ENCODE data around the gene TBC1D14.

TBC1D14 gene

DNA sequence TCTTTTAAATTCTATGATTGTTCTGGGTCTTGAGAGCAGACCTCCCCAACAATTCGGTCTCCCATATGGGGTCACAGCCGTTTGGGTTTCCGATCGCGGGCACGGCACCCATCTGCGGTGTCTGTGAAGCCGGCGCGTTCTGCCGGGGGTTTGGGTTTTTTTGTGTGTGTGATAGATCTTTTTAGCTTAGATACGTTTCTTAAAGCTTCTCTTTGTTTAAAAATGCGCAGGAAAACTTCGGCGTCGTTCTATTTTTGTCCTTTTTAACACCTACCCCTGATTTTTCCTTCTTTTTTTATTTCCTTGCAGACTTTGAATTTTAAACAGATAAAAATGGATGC lies 34.2 kb downstream of the TBC1D14 start:
- in situ Hi-C loops (cut with MboI; ENCODE audit: low sequenced_read_pairs), result loop anchor here (25.0 kb wide), 1 partner anchor 1268 kb away; no protein-coding TSS in a partner anchor

DNA sequence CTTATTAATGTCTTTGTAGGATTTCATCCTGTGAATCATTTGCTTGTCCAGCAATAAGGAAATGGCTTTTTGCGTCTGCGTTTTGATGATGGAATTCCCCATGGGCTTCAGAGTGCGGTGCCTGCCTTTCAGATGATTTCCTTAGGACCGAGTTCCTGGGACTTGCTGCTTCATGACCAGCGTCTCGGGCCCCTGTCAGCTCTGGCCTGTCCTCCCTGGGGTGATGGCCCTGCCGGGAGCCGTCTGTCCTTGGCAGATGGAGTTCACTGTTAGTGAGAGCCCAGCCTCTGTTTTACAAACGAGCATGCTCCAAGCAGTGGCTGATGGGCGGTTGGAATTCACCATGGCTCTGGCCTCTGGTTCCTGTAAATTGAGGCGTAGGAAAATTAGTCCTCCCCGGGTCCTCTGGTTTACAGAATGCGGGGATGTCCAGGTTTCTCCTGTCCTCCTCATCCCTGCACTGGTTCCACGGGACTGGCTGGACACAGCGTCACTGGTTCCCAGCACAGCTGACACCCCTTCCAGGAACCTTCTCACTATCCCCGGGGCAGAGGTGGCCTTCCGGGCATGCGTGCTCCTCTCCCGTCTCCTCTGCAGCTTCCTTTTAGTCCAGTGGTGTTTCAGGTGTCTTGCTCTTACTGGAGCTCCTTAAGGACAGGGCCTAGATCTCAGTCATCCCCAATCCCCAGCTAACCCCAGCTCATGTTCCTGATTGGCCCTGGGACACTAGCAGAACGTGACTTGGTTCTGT lies 34.9 kb downstream of the TBC1D14 start:
- in situ Hi-C loops (cut with MboI; ENCODE audit: low sequenced_read_pairs), result loop anchor here (25.0 kb wide), 1 partner anchor 1268 kb away; no protein-coding TSS in a partner anchor

DNA sequence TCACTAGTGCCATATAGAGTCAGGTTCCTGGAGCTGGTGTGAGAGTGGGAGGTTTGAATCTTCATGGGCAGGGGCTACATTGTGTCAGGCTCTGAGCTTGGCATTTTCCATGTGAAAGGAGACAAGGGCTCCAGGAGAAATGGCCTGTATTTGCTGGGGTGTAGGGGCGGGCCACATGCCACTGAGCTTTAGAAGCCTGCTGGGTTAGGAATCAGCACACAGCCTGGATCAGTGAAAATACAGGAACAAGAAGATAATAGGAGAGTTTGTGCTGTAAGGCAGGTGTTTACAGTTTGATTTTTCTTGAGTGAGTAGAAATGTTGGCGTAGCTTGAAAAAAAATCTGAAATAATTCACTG lies 35.4 kb downstream of the TBC1D14 start:
- in situ Hi-C loops (cut with MboI; ENCODE audit: low sequenced_read_pairs), result loop anchor here (25.0 kb wide), 1 partner anchor 1267 kb away; no protein-coding TSS in a partner anchor

DNA sequence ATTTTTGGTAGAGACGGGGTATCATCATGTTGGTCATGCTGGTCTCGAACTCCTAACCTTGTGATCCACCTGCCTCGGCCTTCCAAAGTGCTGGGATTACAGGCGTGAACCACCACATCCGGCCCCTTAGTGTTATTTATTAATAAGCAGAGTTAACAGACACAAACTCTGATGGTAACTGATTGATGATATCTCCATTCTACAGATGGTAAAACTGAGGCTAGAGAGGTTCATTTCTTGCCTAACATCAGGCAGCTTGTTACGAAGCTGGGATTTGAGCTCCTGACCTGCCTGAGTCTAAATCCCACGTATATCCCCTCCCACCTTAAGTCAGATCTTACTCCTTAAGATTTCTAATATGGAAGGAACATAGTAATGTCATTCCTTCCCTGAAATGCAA lies 36.9 kb downstream of the TBC1D14 start:
- in situ Hi-C loops (cut with MboI; ENCODE audit: low sequenced_read_pairs), result loop anchor here (25.0 kb wide), 1 partner anchor 1266 kb away; no protein-coding TSS in a partner anchor

DNA sequence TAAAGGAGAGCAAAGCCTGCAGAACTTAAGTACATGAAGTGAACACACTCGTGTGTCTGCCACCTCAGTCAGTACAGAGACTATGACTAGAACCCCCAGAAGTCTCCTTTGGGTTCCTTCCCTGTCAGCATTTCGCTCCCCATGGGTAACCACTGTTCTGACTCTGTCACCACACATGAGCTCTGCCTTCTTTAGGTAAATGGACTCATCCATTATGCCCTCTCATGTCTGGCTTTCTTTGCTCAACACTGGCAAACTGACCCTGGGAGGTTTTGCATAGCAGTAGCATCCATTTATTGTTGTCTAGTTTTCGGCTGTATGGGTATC lies 38.5 kb downstream of the TBC1D14 start:
- in situ Hi-C loops (cut with MboI; ENCODE audit: low sequenced_read_pairs), result loop anchor here (25.0 kb wide), 1 partner anchor 1264 kb away; no protein-coding TSS in a partner anchor

DNA sequence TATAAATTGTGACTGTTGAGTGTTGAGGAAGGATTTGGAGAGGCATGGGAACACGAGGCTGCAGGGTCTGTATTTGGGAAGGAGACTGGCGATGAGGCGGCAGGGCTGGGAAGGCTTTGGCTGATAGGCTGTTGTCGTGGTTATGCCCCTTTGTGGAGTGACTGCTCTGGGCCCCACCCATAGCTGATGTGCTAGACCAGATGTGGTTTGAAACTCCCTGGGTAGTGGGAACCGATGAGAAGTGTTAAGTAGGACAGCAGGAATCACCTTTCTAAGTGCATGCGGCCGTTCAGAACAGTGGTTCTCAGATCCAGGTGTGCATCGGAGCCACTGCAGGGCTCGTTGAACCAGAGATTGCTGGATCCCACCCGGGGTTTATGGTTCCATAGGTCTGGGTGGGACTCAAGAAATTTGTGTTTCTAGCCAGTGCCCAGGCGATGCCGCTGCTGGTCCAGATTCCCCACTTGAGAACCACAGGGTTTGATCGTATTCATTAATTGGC lies 42.3 kb downstream of the TBC1D14 start:
- in situ Hi-C loops (cut with MboI; ENCODE audit: low sequenced_read_pairs), result no loop called here

DNA sequence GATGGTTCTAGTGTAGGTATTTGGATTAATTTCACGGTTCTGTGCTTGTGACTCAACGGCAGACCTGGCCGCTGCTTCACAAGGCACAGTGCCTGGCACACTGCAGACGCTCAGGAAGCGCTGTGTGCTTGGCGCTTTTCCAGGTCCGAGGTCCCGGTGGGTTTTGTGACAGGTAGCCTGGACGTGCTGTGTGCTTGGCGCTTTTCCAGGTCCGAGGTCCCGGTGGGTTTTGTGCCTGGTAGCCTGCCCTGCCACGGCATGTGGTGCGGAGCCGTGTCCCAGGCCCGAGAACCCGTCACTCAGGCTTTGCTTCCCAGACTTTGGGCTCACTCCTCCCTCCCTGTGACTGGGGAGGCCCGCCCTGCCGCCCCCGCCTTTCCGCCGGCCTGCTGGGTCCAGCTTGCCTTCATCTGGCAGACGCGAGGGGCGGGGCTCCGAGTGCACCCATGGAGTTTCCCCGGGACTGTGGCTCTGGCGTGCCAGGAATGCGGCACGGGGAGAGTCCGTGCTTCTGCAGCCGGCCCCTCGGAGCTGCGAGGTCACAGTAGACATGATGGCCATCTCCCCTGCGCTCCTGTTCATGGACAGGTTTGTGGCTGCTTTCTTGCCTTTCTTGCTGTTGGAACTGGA lies 44.2 kb downstream of the TBC1D14 start:
- in situ Hi-C loops (cut with MboI; ENCODE audit: low sequenced_read_pairs), result no loop called here

DNA sequence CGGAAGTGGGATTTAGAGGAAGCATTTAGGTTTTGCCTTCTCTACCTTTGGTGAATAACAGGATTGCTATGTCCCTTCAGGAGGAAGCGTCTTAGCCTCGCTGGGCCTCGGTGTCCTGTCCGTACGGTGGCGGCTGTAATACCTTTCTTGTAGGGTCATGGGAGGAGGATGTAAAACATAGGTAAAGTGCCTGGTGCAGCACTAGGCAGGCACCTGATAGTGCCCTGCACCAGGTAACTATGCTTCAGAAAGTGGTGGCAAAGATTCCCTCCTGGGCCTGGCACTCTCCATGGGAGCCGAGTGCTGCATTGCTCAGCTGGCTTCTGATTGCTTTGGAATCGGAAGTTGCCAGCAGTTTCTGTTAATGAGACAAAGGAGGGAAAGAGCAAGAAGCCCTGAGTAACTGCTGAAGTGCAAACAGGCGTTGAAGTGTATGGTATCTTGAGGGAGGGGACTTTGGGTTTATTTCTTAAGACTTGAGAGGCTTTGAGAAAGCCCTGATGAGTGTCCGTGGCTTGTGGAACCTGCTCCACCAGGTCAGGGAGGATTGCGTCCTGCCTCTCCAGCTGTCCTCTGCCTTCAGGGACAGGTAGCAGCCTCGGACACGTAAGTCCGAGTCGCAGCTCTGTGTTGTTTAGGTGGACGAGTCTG lies 45.8 kb downstream of the TBC1D14 start:
- in situ Hi-C loops (cut with MboI; ENCODE audit: low sequenced_read_pairs), result no loop called here

DNA sequence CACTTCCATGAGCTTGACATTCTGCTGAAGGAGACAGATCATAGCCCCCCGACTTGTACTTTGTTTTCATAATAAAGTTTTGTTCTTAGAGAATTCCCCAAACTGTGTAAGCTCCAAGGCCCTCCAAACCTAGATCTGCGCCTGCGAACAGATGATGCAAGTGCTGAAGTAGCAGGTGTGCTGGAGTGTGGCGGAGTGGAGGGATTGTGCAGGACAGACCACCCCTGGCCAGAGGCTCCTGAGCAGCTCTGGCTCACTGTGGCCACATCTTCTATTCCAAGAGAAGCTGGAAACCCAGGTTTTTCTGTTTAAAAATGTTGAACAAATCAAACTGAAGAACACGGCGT lies 46.4 kb downstream of the TBC1D14 start:
- in situ Hi-C loops (cut with MboI; ENCODE audit: low sequenced_read_pairs), result no loop called here

DNA sequence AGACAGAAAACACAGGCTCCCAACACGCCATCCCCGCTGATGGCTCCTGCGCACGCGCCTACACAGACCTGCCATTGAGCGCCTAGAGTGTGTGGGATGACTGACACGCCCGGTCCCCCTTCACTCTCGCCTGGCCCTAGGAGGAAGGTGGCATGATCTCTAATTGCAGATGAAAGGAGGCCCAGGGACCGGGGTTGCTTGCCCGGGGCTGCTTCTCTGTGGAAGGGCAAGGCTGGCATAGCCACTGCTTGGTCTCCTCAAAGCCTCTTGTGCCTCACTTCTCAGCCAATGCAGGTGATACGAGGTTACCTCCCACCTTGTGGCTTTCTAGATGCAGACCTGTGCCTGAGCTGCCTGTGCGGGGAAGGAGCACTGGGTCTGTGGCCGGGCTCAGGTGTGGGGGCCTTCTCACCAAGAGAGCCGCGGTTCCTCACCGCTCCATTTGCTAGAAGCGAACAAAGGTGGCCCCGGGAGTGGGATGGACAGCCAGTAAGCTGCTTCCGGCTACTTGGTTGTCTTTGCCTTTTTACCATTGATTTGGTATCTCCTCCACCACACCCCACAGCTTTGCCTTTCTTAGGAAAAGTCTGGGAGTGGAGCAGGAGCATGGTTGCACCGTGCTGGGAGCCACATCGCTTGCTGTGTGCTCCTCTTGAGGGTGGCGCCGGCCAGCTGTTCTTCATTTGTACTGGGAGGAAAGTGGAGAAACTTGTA lies 47.0 kb downstream of the TBC1D14 start:
- in situ Hi-C loops (cut with MboI; ENCODE audit: low sequenced_read_pairs), result no loop called here

DNA sequence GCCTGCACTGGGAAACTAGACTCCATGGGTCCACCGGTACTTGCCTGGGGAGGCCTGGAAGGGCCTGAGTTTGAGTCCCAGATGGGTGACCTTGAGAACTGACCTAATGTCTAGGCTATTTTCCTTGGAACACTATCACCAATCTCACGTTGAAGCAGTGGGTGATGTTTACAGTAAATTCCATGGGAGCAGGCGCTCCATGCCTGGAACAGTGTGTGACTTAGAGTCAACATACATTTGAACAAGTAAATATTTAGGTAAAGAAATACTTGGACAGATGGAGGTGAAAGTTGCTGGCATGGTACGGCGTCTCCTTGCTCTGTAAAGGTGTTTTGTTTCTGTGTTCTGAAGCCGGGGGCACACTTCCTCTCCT lies 47.5 kb downstream of the TBC1D14 start:
- in situ Hi-C loops (cut with MboI; ENCODE audit: low sequenced_read_pairs), result no loop called here

DNA sequence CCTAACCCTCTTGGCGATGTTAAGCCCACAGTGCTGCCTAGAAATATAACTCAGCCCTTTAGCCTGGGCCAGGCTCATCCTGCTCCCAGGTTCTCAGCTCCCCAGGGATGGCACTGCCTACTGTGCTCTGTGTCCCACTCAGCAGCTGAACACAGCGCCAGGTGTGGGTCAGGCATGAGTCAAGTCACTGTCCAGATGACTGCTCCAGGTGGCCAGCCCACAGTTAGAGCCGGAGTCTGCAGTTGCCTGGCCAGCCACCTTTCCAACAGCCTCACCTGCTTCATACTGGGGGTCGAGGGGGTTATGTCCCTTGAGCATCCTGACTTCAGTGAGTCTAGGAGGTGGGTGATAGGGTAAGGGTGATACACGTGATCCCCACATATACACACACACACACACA lies 48.4 kb downstream of the TBC1D14 start:
- in situ Hi-C loops (cut with MboI; ENCODE audit: low sequenced_read_pairs), result no loop called here

DNA sequence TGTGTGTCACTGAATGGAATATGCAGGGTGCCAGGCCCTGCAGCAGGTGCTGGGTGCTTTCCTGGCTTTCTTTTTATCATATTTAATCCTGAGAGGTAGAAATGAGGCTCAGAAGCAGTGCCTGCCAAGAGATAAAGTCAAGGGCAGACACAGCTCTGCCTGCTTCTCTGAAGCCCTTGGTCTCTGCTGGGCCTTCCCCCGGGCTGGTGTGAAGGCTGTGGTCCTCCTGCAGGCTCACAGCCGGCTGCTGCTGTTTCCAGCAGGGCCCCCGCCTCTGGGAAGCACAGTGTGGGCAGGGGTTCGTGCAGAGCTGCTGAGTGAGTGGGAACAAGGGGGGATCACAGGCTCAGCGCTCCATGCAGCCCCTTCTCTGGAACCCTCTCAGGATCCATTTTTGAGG lies 49.6 kb downstream of the TBC1D14 start:
- in situ Hi-C loops (cut with MboI; ENCODE audit: low sequenced_read_pairs), result no loop called here

DNA sequence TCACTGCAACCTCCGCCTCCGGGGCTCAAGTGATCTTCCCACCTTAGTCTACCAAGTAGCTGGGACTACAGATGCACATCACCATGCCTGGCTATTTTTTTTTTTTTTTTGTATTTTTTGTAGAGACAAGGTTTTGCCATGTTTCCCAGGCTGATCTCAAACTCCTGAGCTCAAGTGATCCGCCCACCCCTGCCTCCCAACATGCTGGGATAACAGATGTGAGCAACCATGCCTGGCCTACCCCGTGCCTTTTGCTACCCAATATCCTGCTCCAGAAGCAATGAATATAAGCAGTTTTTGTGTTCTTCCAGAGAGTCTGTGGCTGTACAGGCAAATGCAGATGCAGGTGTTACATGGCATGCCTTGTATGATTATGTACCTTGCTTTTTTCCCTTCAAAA lies 50.5 kb downstream of the TBC1D14 start:
- in situ Hi-C loops (cut with MboI; ENCODE audit: low sequenced_read_pairs), result no loop called here

DNA sequence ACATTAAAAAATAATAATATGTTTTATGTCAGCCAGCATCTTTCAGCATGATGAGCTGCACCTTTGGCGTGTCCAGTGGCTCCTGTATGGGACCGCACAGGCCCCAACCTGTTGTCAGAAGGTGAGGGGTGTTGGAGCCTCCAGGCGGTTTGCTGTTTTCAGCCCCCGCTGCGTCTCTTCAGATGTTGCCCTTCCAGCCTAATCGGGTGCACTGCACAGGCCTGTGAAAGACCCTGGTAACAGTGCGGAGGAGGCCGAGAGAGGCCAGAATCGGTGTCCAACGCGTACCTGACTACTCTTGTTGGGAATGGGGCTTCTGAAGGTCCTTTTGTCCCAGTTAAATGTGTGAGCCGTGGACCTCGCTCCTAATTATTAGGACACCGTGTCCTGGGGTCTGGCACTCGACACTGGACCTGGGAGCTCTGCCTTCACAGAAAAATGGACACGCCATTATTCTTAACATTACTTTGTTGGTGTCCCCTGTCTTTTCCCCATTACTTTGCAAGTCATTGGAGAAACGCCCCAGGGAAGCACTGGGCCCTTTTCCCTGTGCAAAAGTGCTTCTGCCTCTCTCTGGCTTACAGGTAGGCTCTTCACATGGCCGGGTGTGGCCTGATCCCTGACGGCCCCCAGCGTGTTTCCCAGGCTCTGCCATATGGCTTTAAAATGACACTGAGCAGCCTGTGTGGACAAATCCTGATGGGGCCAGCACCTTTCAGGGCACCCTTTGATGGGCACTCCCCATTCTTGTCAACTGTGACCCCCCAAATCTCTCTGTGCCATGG lies 51.2 kb downstream of the TBC1D14 start:
- in situ Hi-C loops (cut with MboI; ENCODE audit: low sequenced_read_pairs), result no loop called here

DNA sequence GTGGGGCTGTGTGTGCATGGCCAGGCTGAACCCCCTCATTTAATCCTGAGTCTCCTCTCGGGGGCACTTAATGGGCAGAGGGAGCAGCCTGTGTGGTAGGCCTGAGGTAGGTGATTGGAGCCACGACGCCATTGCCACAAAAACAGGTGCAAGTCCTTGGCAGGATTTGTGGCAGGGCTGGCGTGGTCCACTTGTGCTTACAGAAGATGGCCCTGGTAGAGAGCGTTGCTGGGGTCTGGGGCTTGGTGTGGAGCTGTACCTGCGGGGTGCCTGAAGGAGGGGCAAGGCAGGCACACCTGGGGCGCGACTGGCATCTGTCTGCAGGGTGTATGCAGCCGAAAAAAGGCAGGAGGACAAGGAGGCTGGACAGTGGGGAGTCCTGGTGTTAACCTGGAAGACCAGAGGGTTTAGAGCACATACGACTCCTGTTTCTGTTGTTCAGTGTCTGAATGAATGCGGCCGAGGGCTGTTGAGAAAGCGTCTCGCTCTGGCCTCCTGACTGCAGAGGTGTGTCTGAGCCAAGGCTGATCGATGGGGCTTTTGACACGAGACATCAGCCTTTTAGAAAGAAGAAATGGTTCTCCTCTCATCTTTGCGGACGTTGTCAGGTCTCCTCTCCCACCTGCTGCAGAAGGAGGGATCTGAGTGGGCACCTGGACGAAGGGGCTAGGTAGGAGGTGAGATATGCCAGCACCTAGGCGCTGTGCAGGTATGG lies 52.0 kb downstream of the TBC1D14 start:
- in situ Hi-C loops (cut with MboI; ENCODE audit: low sequenced_read_pairs), result no loop called here

DNA sequence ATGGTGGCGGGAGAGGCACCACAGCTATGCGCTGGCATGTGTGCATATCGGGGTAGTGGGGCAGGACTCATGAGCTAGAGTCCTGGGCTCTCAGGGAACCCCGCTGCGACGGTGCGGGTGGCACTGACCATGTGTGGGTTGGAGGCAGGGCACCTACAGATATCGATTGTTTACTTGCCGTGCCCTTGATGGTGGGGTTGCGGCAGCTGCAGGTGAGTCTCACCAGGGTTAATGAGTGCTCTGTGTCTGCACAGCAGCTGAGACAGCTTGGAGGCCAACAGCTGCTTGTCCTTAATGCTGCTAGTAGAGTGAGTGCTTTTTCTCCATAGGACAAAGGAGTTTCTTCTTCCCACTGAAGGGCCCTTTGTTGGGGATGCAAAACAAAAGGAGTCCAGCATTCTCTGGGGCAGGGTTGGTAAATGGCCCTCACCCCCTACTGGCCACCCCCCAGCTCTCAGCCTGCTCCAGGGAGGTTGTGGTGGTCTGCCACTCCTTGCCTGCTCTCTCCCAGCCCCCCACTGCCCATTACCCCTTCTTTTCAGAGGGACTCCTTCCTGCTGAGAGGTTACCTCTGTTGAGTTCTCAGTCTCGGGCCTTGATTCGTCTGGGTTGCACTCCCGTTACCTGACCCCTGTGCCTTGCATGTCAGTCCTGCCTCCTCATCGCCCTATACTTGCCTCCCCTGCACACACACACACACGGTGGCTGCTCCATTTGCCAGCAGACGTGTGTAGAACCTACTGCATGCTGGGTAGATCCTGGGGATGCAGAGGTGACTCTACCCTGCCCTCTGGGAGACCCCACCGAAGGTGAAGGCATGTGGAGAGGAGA lies 52.8 kb downstream of the TBC1D14 start:
- in situ Hi-C loops (cut with MboI; ENCODE audit: low sequenced_read_pairs), result no loop called here

DNA sequence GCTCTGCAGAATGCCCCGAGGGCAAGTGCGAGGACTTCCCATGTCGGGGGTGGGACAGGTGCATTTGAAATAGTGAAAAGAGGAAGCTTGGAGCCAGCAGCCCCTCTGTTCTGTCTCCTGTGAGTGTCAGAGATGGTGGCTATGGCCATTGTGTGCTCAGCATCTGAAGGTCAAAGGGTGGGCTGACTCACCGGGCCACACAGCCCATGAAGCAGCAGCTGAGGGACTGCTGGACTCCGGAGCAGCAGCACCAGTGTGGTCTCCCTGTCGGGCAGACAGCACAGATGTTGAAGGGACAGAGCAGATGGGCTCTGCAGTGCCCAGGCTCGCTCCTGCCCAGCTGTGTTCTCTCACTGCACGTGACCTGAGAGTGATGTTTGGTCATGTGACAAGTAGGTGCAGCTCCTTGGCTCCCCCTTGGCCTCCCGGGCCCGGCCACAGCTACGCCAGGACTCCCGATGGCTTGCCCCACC lies 53.5 kb downstream of the TBC1D14 start:
- in situ Hi-C loops (cut with MboI; ENCODE audit: low sequenced_read_pairs), result no loop called here

DNA sequence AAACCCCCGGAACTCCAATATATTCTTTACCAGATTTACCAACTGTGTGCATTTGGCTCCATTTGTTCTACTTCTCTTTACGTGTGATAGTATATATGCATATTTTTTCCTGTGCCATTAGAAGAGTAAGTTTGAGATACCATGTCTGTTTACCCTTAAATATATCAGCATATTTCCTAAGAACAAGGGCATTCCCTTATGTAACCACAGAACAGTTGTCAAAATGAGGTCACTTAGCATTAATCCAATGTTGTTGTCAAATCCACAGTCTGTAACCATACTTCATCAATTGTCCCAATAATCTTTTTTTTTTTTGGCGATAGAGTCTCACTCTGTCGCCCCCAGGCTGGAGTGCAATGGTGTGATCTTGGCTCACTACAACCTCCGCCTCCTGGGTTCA lies 55.2 kb downstream of the TBC1D14 start:
- in situ Hi-C loops (cut with MboI; ENCODE audit: low sequenced_read_pairs), result no loop called here
